Heart right ventricle (tissue), 16 donors: ENCODE measurements around the gene AQP12A. TPM values are rescaled to one million over a fixed set of nuclear protein-coding genes. Genes with fewer than 3 reads are reported as not detected.

Experiments used
- ATAC-seq, 8 donors: fragments of 200-7000 bp; cut with Tn5 transposase; one replicate each; pipeline ENCODE4 v1.9.1; 2020; ENCODE audit warnings: mild to moderate bottlenecking in 8 of 8, moderate library complexity in 8 of 8, moderate number of reproducible peaks in 1 of 8
- DNase-seq, 2 donors: peaks; one replicate each; pipeline ENCODE4 v3.0.0-alpha.2; 2020
- H3K27ac ChIP-seq, 10 donors: fragments of 200-600 bp; sonication (generic) in 2 of 10; one replicate each; pipeline versions ENCODE4 v1.5.0 to v1.8.0; 2020 to 2022; ENCODE audit warnings: mild to moderate bottlenecking in 3 of 10
- H3K27me3 ChIP-seq, 7 donors: fragments of 200-600 bp; one replicate each; pipeline ENCODE4 v1.8.0; 2021 to 2022; ENCODE audit warnings: mild to moderate bottlenecking in 2 of 7
- H3K36me3 ChIP-seq, 9 donors: fragments of 200-600 bp; sonication (generic) in 1 of 9; one replicate each; pipeline versions ENCODE4 v1.5.0 to v1.8.0; 2020 to 2022; ENCODE audit warnings: mild to moderate bottlenecking in 2 of 9
- H3K4me1 ChIP-seq, 9 donors: fragments of 200-600 bp; sonication (generic) in 1 of 9; one replicate each; pipeline versions ENCODE4 v1.5.0 to v1.8.0; 2020 to 2022; ENCODE audit warnings: mild to moderate bottlenecking in 4 of 9
- H3K4me3 ChIP-seq, 10 donors: fragments of 200-600 bp; sonication (generic) in 2 of 10; one replicate each; pipeline versions ENCODE4 v1.5.0 to v1.8.0; 2020 to 2022; ENCODE audit warnings: mild to moderate bottlenecking in 7 of 10, moderate library complexity in 2 of 10
- H3K9me3 ChIP-seq, 11 donors: fragments of 200-600 bp in 10 of 11; sonication (generic) in 2 of 11; one replicate each; pipeline versions ENCODE4 v1.5.0 to v1.8.0; 2013 to 2022; ENCODE audit warnings: mild to moderate bottlenecking in 2 of 11, control low read depth in 1 of 11, moderate library complexity in 1 of 11
- CTCF ChIP-seq, 9 donors: fragments of 200-600 bp; sonication (generic) in 2 of 9; IDR thresholded peaks; one replicate each; pipeline versions ENCODE4 v1.5.0 to v1.8.0; 2021 to 2022; ENCODE audit warnings: antibody characterized with exemption in 9 of 9, mild to moderate bottlenecking in 5 of 9, moderate library complexity in 1 of 9
- WGBS, 2 donors: extraction: QIAGEN DNeasy Blood & Tissue Kit; methylation state at CpG; one replicate each; pipeline ENCODE4 v1.1.7; 2013; ENCODE audit warnings: inconsistent platforms in 1 of 2; 5-methylcytosine and 5-hydroxymethylcytosine counted together
- intact Hi-C, 10 donors: fragments of 100-400 bp; cut with DNase I; formaldehyde crosslinking; loops; one replicate each; pipeline versions ENCODE4 v1.11.1 to v1.14.2; 2022
- polyA plus RNA-seq, 2 donors: library from polyadenylated mRNA; stranded (reverse); fragments of 200-250 nt; gene quantifications; one replicate each; pipeline ENCODE4 v1.2.3, GENCODE V29; 2013
- total RNA-seq, 10 donors: library from RNA; stranded (reverse); fragmentation: NEBNext Ultra II Directional in 3 of 10; extraction: Animal tissue kit (Norgen Biotek cat#: 25700) in 3 of 10; gene quantifications; one replicate each; pipeline versions ENCODE4 v1.2.1 to v1.2.4, GENCODE V29; 2021 to 2023
- donor health status: Arrhythmogenic right ventricular cardiomyopathy.
- donor health status: ischemic (EF 13 %, LVEDD 7.1; RV severe dilation, severe dysfunction).
- donor health status: healthy with polysubstance abuse.
- donor health status: DM: no; HTN: yes; CAD: no.
- donor health status: DM: no; HTN: no; CAD: no.
- donor health status: ischemic (EF 25% LVEDD 6.9; RV normal size, moderate dysfunction).
- donor health status: ischemic (EF 25% LVEDD 5.7; RV mildly dilated, moderate dysfunction).
- donor health status: healthy.
- donor health status: DM: yes; HTN: yes; CAD: no.
- donor health status: Ischemic cardiomyopathy.
- donor health status: ischemic (EF 35%, LVEDD 5.7; RV mildly dilated, moderate dysfunction).
- donor health status: nonischemic (EF 11% LVEDD 7.7; RV severe dilation, severe dysfunction).
- donor health status: DM: yes; HTN: yes; CAD: no.
- donor health status: PGD.
- donor health status: ischemic (EF 29% LVEDD 5.4; RV normal size, mild dysfunction).
- donor health status: nonischemic (EF 23%, LVEDD 6.1; RV moderate dilation, normal function).

The AQP12A gene
- total and polyA plus RNA-seq, 12 donors = not detected

DNA sequence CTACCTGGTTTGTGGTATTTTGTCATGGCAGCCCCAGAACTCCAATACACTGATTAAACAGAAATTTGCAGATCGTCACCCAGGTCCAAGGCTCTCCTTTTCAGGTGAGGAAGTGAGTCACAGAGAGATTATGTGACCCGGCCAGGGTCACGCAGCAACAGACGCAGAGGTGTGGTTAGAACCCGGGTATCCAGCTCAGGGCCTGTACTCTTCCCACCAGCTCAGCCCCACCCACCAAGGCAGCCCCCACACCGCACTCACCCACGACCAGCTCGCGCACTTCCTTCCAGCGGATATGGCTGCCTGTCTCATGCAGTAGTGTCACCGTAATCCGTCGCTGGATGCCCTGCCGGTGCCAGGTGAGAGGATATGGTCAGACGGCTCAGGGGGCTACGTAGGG is 48.1 kb downstream of the AQP12A start:
- Histone ChIP-seq H3K27me3 (peaks cover 0 to 20% (median 7%) of the 10 kb centered on the region in 7 donors), H3K4me1 (no peaks in the 10 kb centered on the region), H3K9me3 (no peaks in the 10 kb centered on the region), H3K27ac (no peak overlapping the region), H3K36me3 (no peaks in the 10 kb centered on the region), H3K4me3 (no peak overlapping the region)
- intact Hi-C loops = no loop called here
- TF ChIP-seq CTCF (IDR thresholded peaks at IDR 0.05) = no peak
- ATAC-seq = no peak
- DNase-seq = no peak
- 79 to 81% methylated on average over 16 of the region's 16 CpGs for WGBS, 2 donors

- intact Hi-C loops = no loop called here
- peaks cover 0 to 15% (median 5%) of the 10 kb centered on the region in 7 donors for H3K27me3 ChIP-seq
- H3K27ac ChIP-seq = no peak overlapping the region
- DNase-seq = no peak
- H3K36me3 ChIP-seq = no peaks in the 10 kb centered on the region
- H3K4me3 ChIP-seq = no peak overlapping the region
- H3K9me3 ChIP-seq = no peaks in the 10 kb centered on the region
- ATAC-seq = no peak
- 86 to 90% methylated on average over 18 of the region's 18 CpGs for WGBS, 2 donors
- no peak for TF ChIP-seq CTCF (IDR thresholded peaks at IDR 0.05)
- no peaks in the 10 kb centered on the region for H3K4me1 ChIP-seq
Observed at GRCh38 chr2:240741091-240741490, 49.4 kb downstream of the AQP12A start.

DNA sequence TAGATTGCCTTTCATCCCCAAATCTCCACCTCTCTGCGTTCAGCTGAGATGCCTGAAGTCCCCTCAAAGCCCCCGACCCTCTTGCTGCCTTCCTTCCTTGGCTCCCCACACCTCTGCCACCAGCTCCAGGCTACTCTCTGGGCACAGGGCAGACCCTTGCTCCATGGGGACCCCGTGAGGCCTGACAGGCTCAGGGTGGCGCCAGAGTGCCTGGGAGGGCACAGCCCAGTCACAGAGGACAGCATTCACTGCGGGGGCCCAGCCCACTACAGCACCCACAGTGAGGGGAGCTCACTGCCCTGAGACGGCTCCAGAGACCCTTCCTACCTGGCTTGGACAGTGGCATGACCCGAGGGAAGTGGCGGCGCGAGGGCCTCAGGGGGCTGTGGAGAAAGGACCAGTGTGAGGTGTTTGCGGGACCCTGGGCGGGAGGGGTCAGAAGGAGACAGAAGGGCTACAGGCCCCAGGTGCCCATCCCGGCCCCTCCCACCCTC is 51.0 kb downstream of the AQP12A start:
- TF ChIP-seq CTCF (IDR thresholded peaks at IDR 0.05) = no peak
- Histone ChIP-seq H3K9me3 (no peaks in the 10 kb centered on the region), H3K4me1 (no peaks in the 10 kb centered on the region), H3K36me3 (no peaks in the 10 kb centered on the region), H3K27me3 (peaks cover 0 to 7% (median 0%) of the 10 kb centered on the region in 7 donors), H3K27ac (no peak overlapping the region), H3K4me3 (no peak overlapping the region)
- intact Hi-C loops = no loop called here
- 83 to 86% methylated on average over 13 of the region's 13 CpGs for WGBS, 2 donors
- ATAC-seq (no peak), DNase-seq (no peak)

DNA sequence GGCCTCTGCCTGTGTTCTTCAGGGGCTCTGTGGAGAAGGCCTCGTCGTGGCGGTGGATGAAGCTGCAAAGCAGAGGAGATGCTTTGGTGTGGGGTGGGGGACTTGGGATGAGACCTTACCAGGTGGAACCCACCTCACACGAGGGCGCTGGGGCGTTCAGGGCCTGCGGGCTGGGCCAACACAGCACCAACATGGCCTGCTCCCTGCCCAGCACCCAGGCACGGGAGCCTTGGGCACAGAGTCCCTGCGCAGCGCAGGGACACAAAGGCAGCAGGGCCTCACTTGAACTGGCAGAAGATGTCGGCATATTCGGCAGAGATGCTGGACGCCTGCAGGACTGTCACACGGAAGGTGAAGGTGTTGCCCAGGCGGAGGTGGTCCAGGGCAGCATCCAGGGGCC is 53.8 kb downstream of the AQP12A start:
- no peaks in the 10 kb centered on the region for H3K36me3 ChIP-seq
- no peak for DNase-seq
- intact Hi-C loops = no loop called here
- H3K9me3 ChIP-seq = no peaks in the 10 kb centered on the region
- peaks cover 0 to 5% (median 0%) of the 10 kb centered on the region in 7 donors for H3K27me3 ChIP-seq
- TF ChIP-seq CTCF (IDR thresholded peaks at IDR 0.05) = no peak
- no peak for ATAC-seq
- no peaks in the 10 kb centered on the region for H3K4me1 ChIP-seq
- H3K27ac ChIP-seq = no peak overlapping the region
- H3K4me3 ChIP-seq = no peak overlapping the region
- 91 to 93% methylated on average over 15 of the region's 15 CpGs for WGBS, 2 donors
